Activated CD4-positive, alpha-beta T cell treated with anti-CD3 and anti-CD28 coated beads, Interleukin-2, amount 50 U/mL, for 16 hours (primary cell): Measurements from ENCODE around the gene TBCE.
A peak's percentile ranks its signal among the peaks of the same experiment; 100 is the strongest.
"Not testable (repeated sequence)": the region's sequence is repeated elsewhere in the genome, so short reads cannot be mapped to it uniquely, and the experiment has no call there.

Experiments
- DNase-seq: peaks from one replicate; pipeline ENCODE4 v3.0.0-alpha.2; 2020

The TBCE gene

GRCh38 chr1:235357485-235358373 lies 9.5 kb upstream of the TBCE start:
- no peak for DNase-seq

- DNase-seq: no peak
Measured at GRCh38 chr1:235358899-235359298, 8.3 kb upstream of the TBCE start.

GRCh38 chr1:235364189-235364588 lies 3.0 kb upstream of the TBCE start:
- DNase-seq: not testable (repeated sequence)

GRCh38 chr1:235366286-235366685 lies 941 bp upstream of the TBCE start:
- DNase-seq: peak; percentile 21

GRCh38 chr1:235368428-235368827 lies 1.2 kb downstream of the TBCE start:
- DNase-seq: no peak

- no peak for DNase-seq
Measured at GRCh38 chr1:235369802-235370201, 2.6 kb downstream of the TBCE start.

- no peak for DNase-seq
Measured at GRCh38 chr1:235375919-235376605, 8.8 kb downstream of the TBCE start.

- not testable (repeated sequence) for DNase-seq
Measured at GRCh38 chr1:235378134-235378735, 11.0 kb downstream of the TBCE start.

GRCh38 chr1:235381955-235382739 lies 14.9 kb downstream of the TBCE start:
- DNase-seq: not testable (repeated sequence)

- not testable (repeated sequence) for DNase-seq
Measured at GRCh38 chr1:235385633-235386032, 18.4 kb downstream of the TBCE start.

- DNase-seq: no peak
Measured at GRCh38 chr1:235391874-235392273, 24.6 kb downstream of the TBCE start.

- no peak for DNase-seq
Measured at GRCh38 chr1:235397733-235398132, 30.5 kb downstream of the TBCE start.

- no peak for DNase-seq
Measured at GRCh38 chr1:235399661-235400060, 32.4 kb downstream of the TBCE start.

GRCh38 chr1:235401251-235401650 lies 34.0 kb downstream of the TBCE start:
- DNase-seq: no peak

GRCh38 chr1:235402457-235403200 lies 35.4 kb downstream of the TBCE start:
- DNase-seq: no peak

- no peak for DNase-seq
Measured at GRCh38 chr1:235403593-235403992, 36.4 kb downstream of the TBCE start.

GRCh38 chr1:235404190-235404589 lies 37.0 kb downstream of the TBCE start:
- no peak for DNase-seq

- DNase-seq: no peak
Measured at GRCh38 chr1:235407419-235407818, 40.2 kb downstream of the TBCE start.

- DNase-seq: no peak
Measured at GRCh38 chr1:235408503-235408960, 41.3 kb downstream of the TBCE start.

- no peak for DNase-seq
Measured at GRCh38 chr1:235409042-235409820, 42.0 kb downstream of the TBCE start.

GRCh38 chr1:235410467-235410866 lies 43.2 kb downstream of the TBCE start:
- no peak for DNase-seq
